Measurements from ENCODE around the gene HDAC9.
"Not testable (repeated sequence)": the region's sequence is repeated elsewhere in the genome, so short reads cannot be mapped to it uniquely, and the experiment has no call there.

The HDAC9 gene

DNA sequence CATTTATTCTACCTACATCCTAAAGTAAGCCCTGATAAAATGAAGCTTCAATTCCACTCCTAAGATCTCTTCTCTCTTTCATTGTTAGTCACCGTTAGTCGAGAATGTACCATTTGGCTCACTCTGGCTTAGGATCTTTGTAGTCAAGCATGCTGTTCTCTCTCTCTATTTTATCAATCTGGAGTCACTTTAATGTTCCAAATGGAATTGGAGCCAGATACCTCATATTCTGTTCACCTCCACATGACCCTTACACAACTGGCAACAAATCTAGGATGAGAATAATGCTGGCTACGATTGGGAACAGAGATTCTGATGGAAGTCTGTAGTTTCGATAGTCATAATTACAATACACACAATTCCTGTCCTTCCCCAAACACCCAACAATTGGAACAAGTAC, 408.1 kb downstream of the HDAC9 start:
- no peak for DNase-seq

DNA sequence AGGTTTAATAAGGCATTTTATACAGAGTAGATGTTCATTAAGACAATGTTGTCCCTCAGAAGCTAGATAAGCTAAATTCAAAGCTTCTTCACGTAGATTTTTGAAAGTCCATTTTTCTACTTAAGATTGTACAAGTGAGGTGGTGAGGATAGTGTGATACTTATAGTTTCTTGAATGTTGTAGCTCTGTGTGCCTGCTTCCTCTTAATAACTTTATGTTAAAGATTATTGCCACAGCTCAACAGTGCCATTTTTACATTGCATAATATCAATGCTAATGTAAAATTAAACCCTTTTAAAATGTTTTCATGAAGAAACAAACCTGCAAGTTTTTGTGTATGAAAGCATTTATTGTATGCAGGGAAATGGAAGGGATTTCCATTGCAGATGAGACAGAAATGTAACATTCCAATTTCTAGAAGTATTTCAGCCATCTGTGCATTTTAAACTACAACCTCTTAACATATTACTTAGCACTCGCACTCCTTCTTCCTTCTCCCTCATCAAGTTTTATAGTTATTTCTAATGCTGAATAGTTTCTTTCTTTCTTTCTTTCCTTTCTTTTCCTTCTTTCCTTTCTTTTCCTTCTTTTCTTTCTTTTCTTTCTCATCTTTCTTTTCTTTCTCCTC, 409.9 kb downstream of the HDAC9 start:
- DNase-seq: no peak

DNA sequence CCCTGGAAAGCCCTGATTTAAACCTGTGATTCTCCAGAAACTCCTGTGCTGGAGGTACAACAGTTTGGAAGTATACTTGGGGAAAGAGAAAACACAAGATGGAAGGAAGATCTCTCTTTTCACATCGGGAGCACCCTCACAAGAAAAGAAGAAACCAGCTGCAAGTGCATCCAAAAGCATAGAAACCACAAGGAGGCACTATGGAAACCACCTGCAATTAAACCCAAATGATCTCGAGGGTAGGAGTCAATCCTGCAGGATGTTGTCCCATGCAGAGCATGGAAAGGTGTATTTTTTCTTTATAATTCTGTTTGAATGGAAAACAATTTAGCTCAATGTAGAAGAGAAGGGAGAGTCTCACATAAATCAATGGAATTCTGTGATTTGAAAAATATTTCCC, 411.4 kb downstream of the HDAC9 start:
- DNase-seq: no peak

DNA sequence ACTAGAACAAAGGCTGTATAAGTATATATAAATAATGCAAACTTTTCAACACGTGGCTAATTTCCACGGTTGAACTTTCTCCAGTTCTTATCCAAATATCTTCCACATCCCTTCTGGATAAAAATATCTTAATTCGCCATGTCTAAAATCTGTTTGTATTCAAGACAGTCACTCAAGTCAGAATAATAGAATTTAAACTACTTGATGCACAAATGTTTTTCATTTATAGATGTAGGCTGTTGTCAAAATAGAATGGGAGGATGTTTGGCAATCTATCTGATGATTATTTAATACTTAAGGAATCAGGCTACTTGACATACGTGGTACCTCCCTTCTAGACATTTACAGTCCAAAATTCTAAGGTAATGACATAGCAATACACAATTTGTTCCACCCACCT, 417.6 kb downstream of the HDAC9 start:
- no peak for DNase-seq

DNA sequence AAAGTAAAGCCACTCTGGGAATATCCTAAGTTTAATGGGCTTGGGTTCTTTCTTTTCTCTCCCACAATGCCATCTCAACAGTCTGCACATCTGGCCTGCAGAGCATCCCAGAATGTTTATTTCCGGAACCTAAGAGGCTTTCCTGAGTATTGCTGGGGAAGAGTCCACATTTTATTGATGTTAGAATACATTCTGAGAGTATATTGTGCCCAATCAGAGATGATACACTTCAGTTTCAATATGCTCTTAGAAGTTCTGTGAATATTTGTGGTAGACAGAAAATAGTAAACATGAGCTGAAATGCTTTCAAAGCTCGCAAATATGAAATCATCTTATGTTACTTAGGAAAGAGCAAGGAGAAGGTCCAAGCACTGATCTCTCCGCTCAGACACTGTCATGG, 421.3 kb downstream of the HDAC9 start:
- DNase-seq: no peak

DNA sequence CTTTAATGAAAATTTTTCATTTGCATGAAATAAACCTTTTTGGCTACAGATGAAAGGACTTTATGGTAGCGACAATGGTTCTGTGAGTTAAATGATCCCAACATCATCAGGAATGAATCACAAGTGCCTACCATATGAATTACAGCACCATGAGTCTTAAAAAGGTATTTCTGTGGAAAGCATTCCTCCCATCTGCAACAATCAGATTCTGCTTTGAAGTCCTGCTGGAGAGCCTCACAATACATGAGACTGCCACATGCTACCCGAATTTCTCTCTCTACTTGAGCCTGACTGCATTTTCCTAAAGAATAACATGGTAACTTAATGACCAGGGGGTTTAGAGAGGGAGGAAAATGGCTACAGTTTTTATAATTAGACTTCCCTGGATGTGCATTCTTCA, 431.6 kb downstream of the HDAC9 start:
- DNase-seq: no peak

DNA sequence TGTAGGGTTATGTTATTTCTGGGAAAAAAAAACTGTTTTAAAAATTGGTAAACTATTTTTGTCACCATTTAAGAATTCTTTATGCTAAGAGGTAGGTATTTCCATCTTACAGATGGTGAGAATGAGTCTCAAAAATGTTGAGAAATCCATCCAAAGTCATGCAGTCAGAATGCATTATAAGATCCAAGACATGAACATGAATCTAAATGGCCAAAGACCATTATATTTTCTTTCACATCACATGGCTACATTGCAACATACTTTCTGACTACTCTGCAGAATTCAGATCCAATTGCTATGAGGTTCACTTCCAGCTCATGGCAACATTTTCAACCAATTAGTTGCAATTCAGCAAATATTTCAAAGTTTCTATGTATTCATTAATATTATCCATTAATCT, 440.7 kb downstream of the HDAC9 start:
- no peak for DNase-seq

DNA sequence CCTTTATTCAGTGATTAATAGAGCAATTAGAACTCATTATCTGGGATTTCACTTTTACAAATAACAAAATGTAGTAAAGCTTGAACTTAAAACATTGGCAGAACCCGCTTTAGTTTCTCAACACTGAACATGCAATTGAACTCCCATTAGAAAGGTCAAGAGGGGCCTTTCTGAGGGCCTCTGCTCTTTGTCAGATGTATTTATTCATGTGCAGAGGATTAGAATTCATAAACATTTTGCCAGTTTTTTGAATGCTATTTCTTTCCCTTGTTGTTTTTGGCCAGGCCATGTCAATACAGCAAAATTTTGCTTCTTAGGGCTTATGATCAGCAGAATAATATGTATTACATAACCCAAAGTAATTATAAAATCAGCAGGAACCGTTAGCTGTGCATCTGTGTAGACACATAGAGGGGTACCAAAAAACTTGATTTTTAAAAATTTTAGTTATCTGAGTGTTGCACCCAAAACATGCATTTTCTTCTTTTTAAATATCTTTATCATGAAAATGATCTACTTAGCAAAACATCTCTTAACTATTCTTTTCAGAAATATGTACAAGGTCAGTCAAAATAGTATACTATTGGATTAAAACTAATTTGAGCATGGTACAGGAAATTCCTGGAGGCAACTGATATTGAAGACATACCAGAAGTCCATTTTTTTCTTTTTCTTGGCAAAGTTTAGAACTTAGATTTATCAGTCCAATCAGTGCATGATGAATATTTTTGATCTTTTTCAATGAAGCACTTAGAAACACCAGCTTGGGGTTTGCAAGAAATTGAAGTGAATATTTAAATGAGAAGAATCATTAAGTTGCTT, 444.4 kb downstream of the HDAC9 start:
- DNase-seq: no peak

DNA sequence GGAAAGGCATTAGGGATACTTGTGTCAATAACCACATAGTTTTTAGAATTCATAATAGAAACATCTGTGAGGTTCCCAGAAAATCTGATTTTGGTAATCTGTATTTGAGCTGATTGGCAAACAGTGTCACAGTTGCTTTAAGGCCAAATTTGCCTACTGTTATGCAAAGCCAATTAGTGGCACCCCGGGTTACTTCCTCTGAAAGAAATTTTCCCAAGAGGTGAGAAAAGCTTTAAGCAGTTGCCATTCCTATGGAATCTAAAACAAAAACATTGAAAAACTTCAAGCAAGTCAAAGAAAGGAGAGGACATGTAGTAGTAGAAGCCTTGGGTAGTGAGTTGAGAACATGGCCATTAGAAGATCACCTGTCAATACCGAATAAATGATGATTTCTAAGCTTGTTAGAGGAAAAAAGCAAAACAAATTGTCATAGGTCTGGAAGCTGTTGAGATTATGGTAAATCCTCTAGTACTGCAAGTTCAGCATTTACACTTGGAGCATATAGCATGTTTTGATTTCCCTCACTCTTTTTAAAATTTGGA, 445.1 kb downstream of the HDAC9 start:
- no peak for DNase-seq

DNA sequence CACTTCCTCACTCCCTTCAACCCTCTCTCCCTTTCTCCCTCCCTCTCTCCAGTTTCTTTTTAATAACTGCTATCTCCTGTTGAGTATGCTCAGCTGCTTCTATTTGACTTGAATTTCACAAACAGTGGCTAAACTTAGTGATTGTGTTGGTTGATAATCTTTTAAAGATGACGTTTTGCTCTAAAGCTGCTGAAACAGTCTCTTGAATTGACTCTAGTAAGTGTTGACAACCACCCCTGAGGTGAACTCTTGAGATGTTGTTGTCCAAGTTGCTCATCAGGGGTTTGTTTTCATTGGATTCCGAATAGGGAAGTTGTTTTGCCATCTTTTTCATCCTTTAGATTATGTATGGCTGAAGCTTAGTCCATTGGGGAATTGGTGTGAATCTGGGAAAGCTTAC, 445.7 kb downstream of the HDAC9 start:
- DNase-seq: no peak

DNA sequence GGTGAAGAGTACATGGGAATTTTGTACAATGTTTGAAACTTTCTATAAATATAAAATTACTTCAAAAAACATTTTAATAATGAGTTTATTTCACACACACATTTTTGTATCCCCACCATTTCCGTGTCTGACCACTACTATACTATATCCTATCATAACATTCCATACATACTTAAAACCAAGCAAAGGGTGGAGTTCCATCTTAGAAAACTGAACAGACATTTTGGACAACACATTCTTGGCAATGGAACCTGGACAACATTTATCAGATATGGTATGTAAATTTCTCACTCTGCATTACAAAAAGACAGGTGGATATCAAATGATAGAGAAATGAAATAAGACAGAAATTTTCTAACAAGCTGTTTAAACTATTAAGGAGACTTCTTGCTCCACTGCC, 453.0 kb downstream of the HDAC9 start:
- no peak for DNase-seq

DNA sequence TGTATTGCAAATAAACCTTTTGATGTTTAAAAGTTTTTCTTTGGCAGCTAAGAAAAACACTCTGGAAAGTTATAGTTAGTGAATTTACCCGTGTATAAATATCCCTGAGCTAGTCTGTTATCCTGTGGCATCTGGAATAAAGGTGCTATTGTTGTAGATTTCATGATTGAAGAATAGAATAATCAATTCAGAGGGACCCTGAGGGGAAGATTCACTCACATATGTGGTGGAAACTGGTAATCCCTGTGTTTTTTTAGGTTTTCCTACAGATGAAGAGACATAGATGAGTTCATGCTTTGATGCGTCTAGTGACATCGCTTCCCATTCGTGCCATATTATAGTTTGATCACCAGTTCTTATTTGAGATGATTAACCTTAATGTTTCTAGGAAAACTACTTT, 457.3 kb downstream of the HDAC9 start:
- DNase-seq: no peak

DNA sequence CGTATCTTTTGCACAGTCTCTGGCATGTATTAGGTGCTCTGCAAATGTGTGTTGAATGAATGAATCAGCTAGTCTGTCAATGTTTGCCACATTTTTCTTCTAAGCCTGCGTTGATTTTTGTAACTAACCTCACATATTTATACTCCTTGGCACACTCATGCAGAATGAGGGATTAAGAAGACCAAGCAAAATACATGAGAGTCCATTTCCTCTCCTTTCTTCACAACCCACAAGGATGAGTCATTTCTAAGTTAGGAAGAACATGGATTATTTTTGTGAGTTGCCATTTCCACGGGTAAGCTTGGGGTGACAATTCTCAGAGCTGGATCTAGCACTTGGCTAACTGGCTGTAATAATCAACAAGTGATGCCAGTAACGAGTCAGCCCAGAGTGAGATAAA, 463.1 kb downstream of the HDAC9 start:
- DNase-seq: no peak

DNA sequence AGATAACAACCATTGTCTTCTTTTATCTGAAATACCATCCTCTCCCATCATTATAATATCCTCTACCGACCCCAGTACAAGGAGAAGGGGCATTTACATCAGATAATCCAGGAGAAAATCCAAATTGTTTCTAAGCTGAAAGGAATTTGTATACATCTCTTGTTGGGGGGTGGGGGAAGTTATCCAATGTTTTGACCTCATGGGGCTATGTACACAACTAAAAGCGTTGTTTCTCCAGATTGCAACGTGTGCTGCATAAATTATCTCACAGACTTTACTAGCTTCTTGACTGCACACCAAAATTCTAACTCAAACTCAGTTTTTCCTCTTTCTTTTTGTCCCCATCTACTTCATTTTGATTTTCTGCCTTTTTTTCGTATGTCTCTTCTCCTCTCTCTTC, 465.2 kb downstream of the HDAC9 start:
- no peak for DNase-seq

DNA sequence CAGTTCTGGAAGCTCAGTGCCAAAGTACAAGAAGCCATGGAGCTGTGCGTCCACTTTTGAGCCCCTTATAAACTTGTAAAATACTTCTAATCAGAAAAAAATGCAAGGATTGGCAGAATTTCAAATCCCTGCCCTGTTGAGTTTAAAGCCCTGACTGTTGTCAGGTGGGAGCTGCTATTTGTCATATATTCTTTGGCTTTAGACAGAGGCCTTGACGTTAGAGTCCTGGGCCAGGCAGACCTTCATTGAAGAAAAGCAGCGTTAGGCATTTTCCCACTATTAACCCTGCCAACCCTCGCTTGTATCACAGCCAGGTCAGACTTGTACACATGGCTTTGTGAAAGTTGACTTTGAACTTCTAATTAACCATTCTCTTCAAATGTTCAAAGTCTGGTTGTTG, 466.5 kb downstream of the HDAC9 start:
- no peak for DNase-seq

DNA sequence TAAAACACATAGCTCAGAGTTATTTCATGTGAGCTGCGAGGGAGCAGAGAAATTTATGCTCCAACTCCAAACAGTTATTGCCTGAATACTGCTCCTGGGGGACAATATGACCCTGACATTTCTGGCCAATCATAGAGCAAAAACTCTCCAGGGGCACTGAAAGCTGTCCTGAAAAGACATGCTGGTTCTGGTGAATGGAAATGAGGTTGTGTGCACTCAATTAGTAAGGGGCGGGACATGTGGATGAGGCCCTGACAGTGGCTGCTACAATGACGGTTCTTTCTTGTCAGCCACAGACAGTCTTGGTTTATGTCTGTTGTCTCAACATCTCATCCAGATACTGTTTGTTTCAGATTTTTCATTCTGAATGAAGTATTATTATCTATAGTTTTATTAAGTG, 470.1 kb downstream of the HDAC9 start:
- DNase-seq: no peak

DNA sequence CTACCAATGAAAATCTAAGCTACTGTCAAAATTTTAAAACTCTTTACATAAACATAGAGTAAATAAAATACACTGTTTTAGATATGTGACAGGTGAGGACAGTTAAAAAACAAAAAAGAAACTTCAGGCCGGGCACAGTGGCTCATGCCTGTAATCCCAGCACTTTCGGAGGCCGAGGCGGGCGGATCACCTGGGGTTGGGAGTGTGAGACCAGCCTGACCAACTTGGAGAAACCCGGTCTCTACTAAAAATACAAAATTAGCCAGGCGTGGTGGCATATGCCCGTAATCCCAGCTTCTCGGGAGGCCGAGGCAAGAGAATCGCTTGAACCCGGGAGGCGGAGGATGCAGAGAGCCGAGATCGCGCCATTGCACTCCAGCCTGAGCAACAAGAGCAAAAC, 472.2 kb downstream of the HDAC9 start:
- not testable (repeated sequence) for DNase-seq

DNA sequence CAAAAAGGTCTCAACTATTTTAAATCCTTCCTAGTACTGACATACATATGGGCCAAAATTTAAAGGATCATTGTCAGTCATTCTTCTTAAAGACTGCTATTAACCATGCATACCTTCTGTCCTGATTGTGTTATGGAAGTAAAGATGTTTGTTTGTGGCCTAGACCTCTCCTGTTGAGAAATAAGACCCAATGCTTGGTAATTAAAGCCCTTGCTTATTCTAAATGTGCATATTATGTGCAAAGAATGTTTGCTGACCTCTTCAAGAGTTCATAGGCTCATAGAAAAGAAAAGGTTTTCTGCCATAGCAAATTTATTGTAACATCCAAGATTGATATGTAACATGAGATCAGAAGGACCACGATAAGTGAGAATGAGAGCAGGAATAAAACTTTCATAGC, 476.3 kb downstream of the HDAC9 start:
- DNase-seq: no peak

DNA sequence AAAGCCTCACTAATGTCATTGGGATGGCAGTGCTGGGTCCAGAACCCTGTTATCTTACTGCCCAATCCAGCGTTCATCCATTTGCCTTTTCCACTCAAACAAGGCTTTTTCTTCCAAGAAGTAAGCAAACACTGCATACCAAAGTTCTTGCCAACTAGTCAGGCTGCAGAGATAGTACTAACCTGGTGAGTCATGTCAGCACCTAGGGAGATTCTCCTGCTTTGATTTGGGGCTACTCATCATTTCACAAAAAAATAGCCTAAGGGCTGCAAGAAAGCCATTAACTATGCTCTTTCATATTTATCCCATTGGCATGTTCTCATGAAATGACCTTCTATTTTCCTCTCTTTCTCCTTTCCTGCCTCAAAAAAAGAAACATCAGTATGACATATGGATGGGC, 479.3 kb downstream of the HDAC9 start:
- no peak for DNase-seq

DNA sequence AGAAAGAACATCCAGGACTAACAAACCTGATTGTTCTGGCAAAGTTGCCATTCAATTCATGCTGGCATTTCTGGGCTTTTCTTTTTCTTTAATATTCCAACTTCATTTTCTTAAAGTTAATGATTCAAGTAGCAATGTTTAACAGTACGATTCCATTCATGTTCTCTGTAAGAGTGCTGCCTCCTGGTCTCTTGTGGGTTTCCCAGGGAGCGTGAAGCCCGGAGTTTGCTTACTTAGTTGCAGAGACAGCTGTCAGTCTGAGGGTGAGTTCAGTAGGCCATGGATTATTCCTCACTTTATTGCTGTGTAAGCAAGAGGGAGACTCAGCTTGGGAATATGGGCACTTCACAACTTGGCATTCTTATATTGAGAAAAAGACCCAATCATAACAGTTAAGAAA, 479.7 kb downstream of the HDAC9 start:
- DNase-seq: no peak

DNA sequence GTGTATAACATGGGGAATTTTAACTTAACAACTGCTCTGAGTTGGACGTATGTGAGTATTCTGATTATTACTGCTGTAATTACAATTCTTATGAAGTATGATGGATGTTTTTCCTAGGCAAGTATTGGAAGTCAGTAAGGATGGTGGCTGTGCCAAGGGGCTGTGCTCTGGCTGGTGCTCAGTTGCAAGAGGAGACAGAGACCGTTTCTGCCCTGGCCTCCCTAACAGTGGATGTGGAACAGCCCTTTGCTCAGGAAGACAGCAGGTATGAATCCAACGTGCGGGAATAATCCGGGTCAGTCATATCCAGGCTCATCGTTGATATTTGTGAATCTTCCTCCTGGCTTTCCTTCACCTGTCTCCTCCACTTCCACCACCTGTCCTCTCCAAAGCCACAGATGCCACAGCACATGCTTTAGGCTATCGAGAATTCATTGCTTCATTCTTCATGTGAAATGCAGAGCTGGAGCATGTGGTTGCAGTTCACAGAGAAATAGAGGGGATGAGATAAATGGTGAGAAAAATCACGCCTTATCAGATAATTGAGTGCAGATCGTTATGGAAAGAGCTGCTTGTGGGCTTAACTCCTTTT, 480.2 kb downstream of the HDAC9 start:
- DNase-seq: no peak

DNA sequence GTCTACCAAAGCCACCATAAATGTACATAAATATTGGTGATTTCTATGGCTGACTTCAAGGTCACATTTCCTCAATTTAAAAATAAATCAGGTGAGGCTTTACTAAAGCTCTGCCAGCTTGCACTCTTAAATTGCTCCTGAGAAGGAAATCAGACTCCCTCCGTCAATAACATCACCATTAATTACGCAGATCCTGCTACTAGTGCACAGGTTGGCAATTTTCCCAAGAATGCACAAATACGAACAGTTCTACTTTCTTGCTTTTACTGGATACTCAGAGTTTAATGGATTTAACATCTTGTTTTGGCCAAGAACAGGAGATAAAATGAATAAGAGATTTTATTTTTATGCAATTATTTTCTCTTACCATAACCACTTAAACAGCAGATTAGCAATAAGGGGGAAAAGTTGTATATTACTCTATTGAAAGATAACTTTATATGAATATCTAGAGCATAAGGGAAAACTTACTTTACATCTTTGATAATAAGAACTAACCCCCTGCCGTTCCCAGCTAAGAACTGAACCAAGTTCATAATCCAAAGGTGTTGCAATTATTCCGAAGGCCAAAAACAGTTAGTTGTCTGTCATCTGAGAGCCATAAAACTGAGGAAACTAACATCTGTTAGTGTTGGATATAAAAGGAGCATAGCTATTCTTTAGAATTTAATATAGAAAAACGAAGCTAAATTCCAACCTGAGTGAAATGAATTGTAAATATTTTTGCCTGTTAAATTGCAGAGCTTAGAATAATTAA, 481.3 kb downstream of the HDAC9 start:
- no peak for DNase-seq

DNA sequence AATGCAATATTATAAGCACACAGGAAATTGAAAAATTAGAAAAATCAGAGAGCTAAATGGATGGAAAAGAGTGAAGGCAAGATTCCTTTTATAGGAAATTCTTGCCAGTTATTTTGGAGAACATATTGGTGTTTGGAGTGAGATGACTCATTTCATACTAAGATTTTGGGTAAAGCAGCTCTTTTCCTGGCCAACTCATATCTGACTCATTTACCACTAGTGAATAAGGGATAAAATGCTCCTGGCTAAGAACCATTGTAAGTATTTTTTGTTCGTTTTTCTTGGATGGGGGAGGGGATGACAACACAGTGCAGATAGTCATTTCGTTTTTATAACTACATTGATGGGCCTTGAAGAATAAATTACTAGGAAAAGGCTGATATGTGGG, 482.6 kb downstream of the HDAC9 start:
- DNase-seq: no peak

DNA sequence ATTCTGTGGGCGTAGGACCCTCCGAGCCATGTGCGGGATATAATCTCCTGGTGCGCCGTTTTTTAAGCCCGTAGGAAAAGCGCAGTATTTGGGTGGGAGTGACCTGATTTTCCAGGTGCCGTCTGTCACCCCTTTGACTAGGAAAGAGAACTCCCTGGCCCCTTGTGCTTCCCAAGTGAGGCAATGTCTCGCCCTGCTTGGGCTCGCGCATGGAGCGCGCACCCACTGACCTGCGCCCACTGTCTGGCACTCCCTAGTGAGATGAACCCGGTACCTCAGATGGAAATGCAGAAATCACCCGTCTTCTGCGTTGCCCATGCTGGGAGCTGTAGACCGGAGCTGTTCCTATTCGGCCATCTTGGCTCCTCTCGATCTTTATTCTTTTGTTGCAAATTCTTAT, 495.2 kb downstream of the HDAC9 start:
- not testable (repeated sequence) for DNase-seq

Data from stimulated activated naive CD4-positive, alpha-beta T cell treated with Interleukin-2 at 50 U/mL for 16 hours (primary cell).